Left ventricle myocardium superior (tissue), 1 donor: ENCODE measurements around the gene TFF3. TPM values are rescaled to one million over a fixed set of nuclear protein-coding genes. Genes with fewer than 3 reads are reported as not detected.

Source experiments
- ATAC-seq: fragments of 200-7000 bp; cut with Tn5 transposase; one replicate; pipeline ENCODE4 v1.9.1; 2020; ENCODE audit warnings: mild to moderate bottlenecking, moderate library complexity
- DNase-seq: peaks from one replicate; pipeline ENCODE4 v3.0.0-alpha.2; 2020
- intact Hi-C: fragments of 100-400 bp; cut with micrococcal nuclease; formaldehyde crosslinking; loops from one replicate; pipeline ENCODE4 v1.11.0; 2022
- total RNA-seq: library from RNA; stranded (reverse); fragmentation: NEBNext Ultra II Directional; extraction: Animal tissue kit (Norgen Biotek cat#: 25700); gene quantifications from one replicate; pipeline ENCODE4 v1.2.1, GENCODE V29; 2021
- donor health status: DM: no; HTN: yes; CAD: no; lungs with severe emphysema.

Gene TFF3
- total RNA-seq, 1 donor from 2014 or later, result 5.3 TPM

DNA sequence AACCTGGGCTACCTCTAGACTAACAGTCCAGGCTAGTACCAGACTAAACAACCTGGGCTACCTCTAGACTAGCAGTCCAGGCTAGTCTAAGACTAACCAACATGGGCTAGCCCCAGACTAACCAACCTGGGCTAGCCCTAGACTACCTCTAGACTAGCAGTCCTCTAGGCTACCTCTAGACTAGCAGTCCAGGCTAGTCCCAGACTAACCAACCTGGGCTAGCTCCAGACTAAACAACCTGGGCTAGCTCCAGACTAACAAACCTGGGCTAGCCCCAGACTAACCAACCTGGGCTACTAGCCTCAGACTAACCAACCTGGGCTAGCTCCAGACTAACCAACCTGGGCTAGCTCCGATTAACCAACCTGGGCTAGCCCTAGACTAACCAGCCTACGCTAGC, 33.6 kb upstream of the TFF3 start:
- DNase-seq, result no peak
- intact Hi-C loops, result no loop called here
- no peak for ATAC-seq

- intact Hi-C loops, result no loop called here
- DNase-seq, result no peak
- no peak for ATAC-seq
Measured at GRCh38 chr21:42347601-42348327, 32.6 kb upstream of the TFF3 start.

DNA sequence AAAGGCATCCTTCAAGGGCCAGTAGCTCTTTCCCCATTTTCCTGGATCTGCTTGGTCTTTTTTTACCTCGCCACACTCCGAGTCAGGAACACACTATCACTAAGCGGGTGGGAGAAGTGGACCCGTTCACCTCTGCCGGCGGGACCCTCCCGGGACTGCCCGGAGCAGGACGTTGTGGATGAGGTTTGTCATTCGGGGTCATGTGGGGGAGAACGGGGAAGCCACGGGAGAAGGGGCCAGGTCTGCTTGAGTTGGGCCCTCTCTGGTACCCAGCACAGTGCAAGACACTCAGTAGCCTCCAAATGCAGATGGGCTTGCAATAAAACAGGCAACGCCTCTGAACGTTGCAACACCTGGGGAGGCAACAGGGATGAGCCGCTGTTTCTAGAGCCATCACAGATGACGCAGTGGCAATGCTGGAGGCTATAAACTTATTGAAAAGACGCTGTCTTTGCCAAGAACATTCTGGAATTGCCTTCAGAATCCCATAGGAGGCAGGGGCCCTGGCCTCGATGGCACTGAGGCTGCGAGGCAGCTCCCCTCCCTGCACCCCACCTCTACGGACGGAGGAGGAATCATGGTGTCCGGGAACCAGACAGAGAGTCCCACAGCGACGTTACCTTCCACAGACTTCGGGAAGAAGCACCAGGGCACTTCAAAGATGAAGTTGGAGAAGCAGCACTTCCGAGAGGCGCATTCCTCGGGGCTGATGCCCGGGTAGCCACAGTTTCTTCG, 31.8 kb upstream of the TFF3 start:
- DNase-seq, result no peak
- intact Hi-C loops, result no loop called here
- ATAC-seq, result no peak

GRCh38 chr21:42346441-42346840, 31.2 kb upstream of the TFF3 start:
- no peak for DNase-seq
- intact Hi-C loops, result no loop called here
- ATAC-seq, result no peak

- no peak for DNase-seq
- ATAC-seq, result no peak
- intact Hi-C loops, result no loop called here
Measured at GRCh38 chr21:42344631-42345030, 29.4 kb upstream of the TFF3 start.

GRCh38 chr21:42343963-42344510, 28.8 kb upstream of the TFF3 start:
- DNase-seq (no peak), ATAC-seq (no peak)
- intact Hi-C loops, result no loop called here

DNA sequence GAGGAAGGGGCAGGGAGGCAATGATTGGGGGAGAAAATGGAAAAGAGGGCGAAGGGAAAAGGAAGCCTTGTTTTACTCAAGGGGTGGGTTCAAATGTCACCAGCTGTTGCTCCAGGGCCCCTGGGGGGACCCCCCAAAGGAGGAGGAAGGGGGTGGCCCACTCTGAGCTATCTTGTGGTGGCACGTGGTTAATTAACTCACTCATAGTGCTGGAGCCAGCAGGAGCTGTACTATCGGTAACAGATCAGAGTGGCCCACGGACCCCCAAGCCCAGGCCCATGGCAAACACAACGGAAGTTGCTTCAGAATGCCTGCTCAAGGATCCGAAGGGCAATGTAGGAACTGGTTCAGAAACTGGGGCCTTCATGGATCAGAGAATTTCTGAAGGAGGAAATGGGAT, 28.3 kb upstream of the TFF3 start:
- DNase-seq, result no peak
- intact Hi-C loops, result no loop called here
- ATAC-seq, result no peak

GRCh38 chr21:42343101-42343500, 27.9 kb upstream of the TFF3 start:
- ATAC-seq (no peak), DNase-seq (no peak)
- intact Hi-C loops, result no loop called here

DNA sequence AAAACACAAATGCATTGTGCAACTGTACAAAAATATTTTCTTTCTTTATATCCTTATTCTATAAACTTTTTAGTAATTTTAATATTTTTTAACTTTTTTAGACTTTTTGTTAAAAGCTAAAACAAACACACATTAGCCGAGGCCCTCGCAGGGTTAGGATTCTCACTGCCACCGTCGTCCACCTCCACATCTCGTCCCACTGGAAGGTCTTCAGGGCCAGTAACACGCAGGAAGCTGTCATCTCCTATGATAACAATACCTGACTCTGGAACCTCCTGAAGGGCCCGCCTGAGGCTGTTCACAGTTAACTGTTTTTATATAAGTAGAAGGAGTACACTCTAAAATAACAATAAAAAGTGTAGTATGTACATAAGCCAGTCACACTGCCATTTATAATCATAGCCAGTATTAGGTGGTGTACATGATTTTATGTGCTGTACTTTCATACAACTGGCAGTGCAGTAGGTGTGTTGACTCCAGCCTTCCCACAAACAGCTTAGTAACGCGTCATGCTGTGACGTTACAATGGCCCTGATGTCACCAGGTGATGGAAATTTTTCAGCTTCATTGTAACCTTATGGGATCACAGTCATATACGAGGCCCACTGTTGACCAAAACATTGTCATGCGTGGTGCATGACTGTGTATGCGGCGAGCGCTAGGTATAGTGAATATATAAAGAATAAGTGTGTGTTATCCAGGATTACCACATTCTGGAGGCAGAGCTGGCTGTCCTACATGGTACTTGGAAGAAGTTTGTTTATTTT, 26.8 kb upstream of the TFF3 start:
- ATAC-seq, result no peak
- no peak for DNase-seq
- intact Hi-C loops, result no loop called here

DNA sequence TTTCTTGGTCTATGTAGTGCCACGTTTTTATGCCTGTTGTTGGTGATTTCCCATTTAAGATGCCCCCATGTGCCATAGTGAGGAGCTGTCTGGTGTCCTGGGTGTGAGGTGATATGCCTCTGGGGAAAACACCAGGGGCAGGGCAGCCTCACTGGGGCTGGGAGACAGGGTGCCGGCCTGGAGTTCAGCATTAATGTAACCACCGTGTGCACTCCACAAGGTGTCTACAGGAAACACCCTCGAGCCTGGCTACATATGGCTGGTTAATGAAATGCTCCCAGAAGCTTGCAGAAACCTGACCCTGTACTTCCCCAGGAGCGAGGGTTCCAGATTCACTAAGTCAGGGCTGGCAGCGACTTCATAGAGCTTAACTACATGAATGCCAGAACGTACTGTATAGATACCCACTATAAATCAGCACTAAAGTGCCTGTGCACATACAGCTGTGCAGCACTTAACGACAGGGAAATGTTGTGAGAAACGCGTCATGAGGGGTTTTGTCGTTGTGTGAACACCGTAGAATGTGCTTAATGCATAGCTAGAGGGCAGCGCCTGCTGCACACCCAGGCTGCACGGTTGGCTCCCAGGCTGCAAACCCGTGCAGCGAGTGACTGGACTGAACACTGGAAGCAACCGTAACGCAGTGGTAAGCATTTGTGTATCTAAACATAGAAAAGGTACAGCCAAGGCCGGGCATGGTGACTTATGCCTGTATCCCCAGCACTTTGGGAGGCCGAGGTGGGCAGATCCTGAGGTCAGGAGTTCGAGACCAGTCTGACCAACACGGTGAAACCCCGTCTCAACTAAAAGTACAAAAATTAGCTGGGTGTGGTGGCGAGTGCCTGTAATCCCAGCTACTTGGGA, 25.2 kb upstream of the TFF3 start:
- no peak for DNase-seq
- intact Hi-C loops, result no loop called here
- no peak for ATAC-seq

- intact Hi-C loops, result no loop called here
- DNase-seq (no peak), ATAC-seq (no peak)
Measured at GRCh38 chr21:42338729-42339715, 23.8 kb upstream of the TFF3 start.

GRCh38 chr21:42337830-42338728, 22.9 kb upstream of the TFF3 start:
- ATAC-seq, result peak; percentile 69
- intact Hi-C loops, result no loop called here
- DNase-seq, result peak; percentile 70

GRCh38 chr21:42337276-42337675, 22.1 kb upstream of the TFF3 start:
- no peak for ATAC-seq
- no peak for DNase-seq
- intact Hi-C loops, result no loop called here

DNA sequence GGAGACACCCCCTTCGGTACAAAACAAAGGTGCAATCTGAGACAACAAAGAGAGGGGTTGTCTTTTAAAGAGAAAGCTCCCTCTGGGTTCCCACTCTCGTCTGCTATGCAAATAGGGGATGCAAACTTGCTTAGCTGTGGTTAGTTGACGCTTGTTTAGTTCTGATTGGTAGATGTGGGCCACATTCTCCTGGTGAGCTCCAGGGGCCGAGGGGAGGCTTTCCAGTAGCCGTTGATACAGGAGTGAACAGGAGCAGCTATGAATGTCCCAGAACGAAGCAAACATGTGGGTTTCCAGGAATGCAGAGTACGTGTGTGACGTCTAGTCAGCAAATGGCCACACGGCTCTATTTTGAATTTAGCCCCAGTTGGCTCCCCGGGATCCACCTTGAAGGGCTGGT, 20.8 kb upstream of the TFF3 start:
- ATAC-seq (no peak), DNase-seq (no peak)
- intact Hi-C loops, result no loop called here

DNA sequence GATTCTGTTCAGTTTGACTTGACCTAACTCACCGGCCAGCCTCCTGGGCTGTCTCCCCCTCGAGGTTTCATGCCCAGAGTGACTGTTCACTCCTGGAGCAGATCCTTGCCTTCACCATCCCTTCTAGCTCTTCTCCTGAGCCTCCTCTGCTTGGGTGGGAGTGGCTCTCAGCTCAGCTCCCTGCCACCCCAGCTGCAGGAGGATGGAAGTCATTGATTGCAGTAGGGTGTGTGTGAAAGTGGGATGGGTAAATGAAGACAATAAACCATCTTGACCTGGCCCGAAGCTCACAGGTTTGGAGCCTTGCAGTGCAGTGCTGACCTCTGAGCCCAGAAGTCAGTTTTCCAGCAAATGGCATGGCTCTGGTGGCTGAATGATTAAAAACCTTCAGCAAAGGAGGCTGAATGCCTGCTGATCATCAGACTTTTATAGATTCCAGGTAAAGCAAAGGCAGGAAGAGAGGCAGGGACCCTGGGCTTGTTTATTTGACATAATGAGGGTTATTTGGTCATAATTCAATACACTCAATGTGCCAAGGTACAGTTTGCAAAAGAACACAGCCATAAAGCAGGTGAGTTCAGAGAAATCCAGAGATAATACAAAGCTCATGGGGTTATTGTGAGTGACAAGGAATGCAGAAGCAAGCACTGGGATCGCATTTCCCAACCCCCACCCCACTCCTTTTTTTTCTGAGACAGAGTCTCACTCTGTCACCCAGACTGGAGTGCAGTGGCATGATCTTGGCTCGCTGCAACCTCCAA, 17.5 kb upstream of the TFF3 start:
- ATAC-seq (no peak), DNase-seq (no peak)
- intact Hi-C loops, result no loop called here

- ATAC-seq (no peak), DNase-seq (no peak)
- intact Hi-C loops, result no loop called here
Measured at GRCh38 chr21:42331660-42332059, 16.5 kb upstream of the TFF3 start.
